HG02571 (cell line): ENCODE measurements around the gene FOXJ3.

Experiments used
- ATAC-seq: cut with Tn5 transposase; IDR thresholded peaks from one replicate; pipeline ENCODE4 v1.9.1; 2021; ENCODE audit warnings: mild to moderate bottlenecking, moderate library complexity; ENCODE audit not compliant: unreplicated experiment

The FOXJ3 gene

DNA sequence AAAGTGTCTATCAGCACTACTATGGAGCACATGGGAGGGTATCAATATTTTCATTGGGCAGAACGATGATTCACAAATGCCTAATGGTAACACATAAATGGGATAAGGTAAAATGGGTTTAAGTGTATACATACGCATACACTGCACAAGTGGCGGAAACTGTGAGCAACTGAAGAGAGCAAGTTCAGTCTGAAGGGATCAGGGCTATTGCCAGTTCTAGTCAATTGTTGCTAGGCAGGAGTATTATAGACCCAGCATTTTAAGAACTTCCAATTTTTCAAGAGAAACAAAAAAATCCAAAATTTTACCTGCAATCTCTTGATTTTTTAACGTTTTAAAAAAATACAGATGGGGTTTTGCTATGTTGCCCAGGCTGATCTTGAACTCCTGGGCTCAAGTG is 23.1 kb downstream of the FOXJ3 start:
- no peak for ATAC-seq

DNA sequence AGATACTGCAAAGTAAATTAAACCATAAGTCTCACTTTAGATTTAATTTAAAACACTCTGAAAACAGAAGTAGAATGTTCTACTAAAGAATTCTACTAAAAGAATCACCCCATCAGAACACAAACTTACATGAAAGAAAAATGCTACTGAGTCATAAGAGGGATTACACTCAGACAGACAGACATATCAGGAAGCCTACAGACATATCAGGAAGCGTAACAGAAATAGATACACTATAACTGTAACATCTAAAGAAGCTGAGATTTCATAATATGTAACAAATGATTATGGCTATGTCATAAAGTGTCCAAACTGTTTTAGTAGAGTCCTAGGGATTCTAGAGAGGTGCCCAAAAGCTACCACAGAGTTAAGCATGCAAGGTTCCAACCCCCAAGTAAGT is 23.9 kb downstream of the FOXJ3 start:
- ATAC-seq, result no peak

DNA sequence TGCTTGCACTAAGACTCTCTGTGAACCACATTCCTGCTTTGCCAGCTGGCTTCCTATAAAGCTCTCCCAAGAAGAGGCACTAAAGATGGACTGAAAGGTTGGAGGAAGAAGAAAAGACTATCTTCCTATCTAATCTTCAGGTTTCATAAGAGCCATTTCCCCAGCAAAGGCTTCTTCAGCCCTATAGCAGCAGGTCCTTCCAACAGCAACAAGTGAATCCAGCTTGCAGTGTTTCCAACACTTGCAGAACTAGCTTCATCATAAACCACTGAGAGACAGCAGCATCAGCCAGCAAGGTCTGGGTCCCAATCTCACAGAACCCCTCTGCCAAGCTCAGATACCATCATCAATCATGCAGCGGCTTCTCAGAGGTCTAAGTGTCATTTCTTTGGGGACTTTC is 28.1 kb downstream of the FOXJ3 start:
- no peak for ATAC-seq

DNA sequence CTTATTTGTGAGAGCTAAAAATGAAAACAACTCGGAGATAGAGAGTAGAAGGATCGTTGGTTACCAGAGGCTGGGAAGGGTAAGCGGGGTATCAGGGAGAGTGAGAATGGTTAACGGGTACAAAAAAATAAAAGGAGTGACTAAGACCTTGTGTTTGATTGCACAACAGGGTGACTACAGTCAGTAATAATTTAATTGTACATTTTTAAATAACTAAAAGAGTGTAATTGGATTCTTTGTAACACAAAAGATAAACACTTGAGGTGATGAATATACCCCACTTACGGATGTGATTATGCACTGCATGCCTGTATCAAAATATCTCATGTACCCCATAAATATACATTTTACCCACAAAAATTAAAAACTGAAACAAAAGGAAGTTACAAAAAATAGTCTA is 29.4 kb downstream of the FOXJ3 start:
- no peak for ATAC-seq

DNA sequence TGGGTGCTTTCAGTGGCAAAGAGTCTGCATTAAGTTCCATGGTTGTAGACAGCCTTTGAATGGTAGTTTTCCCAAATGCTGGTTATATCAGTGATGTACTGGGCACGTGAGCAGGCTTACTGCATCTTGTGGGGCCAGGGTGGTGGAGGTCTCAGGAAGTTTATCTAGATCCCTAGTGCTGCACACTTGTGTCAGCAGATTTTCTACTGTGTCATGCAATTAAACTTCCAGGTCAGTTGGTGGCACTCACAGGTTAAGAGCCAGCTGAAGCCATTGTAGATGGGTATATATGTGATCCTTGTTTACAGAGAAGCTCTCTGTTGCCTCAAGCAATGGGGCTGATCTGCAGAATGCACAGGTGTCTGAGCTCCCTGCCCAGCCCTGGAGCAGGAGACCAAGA is 33.0 kb downstream of the FOXJ3 start:
- no peak for ATAC-seq

DNA sequence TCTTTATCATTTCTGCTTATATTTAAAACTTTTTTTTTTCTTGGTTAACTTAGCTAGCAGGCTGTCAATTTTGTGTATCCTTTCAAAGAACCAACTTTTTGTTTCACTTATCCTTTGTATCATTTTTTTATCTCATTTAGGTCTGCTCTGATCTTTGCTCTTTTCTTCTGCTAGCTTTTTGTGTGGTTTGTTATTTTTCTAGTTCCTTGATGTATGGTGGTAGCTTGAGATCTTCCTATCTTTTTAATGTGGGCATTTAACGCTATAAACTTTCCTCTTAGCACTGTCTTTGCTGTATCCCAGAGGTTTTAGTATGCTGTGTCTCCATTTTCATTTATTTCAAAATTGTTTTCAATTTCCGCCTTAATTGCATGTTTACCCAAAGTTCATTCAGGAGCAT is 36.5 kb downstream of the FOXJ3 start:
- no peak for ATAC-seq

DNA sequence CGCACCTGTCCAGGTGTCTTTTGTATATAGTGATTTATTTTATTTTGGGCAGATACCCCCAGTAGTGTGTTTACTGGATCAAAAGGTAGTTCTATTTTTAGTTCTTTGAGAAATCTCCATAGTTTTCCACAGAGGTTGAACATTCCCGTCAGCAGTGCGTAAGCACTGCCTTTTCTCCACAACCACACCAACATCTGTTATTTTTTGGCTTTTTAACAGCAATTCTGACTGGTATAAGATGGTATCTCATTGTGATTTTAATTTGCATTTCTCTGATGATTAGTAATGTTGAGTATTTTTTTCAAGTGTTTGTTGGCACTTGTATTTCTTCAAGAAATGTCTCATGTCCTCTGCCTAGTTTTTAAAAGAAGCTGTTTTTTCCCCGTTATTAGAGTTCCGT is 39.2 kb downstream of the FOXJ3 start:
- no peak for ATAC-seq

DNA sequence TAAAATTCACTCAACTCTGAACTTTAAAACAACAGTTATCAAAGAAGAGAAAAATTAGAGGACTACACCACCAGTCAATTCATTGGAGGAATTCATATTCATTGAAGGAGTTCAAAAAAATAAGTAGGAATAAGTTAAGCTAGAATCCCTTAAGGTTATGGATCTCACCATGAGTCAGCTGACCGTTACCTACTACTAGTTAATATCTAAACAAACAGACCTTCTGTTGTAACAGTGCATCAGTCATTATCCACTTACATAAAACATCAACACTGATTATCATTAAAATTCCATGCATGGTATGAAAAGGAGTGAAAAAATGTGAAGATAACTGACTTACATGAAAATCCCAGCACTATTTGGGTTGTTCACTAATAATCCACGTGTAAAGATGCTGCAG is 44.9 kb downstream of the FOXJ3 start:
- no peak for ATAC-seq

DNA sequence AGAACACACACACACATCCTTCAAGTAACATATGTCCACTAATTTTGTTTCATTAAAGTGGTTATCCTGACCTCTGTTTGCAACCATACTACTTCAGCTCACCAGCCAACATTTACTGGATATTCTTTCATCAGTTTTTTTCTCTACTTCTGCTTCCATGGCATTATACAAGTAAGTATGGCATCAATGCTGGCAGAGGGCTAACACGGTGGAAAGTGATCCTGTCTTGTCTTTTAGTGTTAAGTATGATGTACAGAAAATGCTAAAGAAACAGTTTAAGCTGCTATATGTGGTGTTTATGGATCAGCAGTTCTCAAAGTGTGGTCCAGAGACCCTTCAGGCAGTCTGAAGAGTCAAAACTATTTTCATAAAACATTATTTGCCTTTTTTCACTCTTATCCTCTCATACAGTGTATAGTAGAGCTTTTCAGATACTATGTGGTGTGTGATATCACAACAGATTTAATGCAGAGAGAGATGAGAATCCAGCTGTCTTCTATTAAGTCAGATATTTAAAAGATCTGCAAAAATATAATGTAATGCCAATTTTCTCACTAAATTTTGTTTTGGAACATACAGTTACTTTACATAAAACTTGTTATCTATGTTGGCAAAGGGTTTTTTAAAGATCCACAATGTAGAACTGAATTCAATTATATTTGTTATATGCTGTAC is 46.6 kb downstream of the FOXJ3 start:
- ATAC-seq, result no peak

DNA sequence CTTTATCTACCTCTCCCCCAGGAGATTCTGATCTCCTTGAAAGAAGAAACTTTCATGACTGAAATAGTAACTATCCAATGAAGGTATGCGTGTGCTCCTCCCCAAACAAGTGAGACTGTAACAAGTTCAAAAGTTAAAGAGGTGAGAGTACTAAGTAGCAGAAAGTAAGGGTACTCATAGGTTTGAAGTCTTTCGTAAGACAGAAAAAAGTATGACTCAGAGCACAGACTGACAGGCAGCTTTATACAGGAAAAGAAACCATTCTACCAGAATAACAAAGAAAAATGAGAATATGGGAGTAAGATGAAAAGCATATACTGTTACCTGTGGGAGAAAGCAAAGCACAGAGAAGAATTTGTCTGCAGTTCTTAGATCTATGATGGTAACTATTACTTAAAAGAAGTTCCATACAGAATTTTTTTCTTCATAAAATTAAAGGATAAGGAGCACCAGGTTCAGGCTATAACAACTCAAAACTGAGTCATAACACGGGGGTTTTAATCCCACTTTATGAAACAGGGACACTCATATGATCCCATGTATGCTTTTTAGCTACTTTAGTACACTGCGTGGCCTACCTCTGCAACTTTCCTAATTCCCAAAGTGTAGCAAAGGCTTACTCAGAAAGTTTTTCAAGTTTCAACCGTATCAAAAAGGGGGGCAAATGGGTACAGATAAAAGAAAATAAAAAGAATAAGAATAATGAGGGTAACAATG is 52.0 kb downstream of the FOXJ3 start:
- ATAC-seq, result no peak

DNA sequence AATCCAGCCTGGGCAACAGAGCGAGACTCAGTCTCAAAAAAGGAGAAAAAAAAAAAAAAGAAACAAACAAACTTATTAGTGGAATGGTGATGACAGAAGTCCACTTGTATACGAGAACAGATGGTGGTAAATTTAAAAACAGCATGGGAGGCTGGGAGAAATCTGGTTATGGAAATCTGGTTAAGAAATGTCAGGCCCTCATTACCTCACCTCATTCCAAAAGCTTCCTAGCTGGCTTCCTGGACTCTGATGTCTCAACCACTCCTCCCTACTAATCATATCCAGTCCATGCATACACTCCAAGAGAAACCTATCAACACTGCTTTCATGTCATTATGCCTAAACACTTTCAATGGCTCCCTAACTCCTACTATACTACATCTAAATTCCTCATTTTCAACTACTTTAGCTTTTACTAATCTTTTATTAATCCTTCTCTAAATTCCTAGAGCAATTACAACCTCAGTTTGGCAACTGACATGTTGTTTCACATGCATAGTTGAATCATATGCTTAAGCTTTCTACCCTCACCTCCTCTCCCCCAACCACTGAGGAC is 52.9 kb downstream of the FOXJ3 start:
- ATAC-seq, result no peak

DNA sequence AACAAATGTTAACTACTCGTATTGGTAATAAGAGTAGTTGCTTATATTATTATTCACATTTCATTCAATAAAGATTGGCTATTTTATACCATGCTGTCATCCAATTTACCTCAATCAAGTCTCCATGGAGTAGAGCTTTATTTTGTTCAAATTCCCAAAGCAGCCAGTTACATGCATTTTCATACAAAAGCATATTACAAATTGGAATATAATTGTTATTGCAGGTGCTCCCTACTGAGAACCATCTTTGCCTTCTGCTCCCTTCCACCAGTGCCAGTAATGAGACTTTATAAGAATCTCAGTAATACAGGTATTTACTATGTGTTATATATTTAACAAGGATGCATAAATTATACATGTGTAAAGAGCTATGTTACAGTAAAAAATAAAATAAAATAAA is 54.2 kb downstream of the FOXJ3 start:
- ATAC-seq, result no peak

DNA sequence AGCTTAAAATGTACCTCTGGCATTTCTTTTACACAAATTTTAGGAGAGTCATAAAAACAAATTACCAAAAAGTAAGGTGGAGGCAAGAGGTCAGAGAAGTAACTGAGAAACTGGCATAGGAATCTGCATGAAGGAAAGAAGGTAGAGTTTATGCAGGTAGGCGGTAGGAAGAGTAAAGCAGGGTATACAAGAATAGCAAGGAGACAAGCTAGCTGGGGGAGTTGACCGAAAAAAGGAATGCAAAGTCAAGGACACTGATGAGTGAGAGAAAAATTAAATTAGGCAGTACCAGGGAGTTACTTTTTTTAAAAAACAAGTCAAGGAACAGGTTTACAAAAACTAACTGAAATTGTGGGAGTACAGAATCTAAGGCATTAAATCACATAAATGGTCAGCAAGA is 56.0 kb downstream of the FOXJ3 start:
- ATAC-seq, result no peak

DNA sequence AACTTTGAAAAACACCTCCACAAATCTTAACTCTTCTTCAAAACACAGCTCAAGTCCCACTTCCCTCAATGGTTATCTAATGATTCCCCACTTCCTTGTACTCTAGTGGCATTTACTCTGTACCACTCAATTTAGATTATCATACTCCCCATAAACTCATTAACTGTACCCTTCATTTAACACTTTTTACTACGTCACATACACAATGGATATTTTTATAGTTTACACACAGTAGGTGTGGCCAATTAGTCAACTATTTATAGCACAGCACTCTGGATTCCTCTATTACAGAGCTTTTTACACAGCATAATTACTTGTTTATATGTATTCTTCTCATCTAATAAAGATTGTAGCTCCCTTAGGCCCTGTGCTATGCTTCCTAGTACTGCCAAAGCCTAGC is 62.1 kb downstream of the FOXJ3 start:
- no peak for ATAC-seq

DNA sequence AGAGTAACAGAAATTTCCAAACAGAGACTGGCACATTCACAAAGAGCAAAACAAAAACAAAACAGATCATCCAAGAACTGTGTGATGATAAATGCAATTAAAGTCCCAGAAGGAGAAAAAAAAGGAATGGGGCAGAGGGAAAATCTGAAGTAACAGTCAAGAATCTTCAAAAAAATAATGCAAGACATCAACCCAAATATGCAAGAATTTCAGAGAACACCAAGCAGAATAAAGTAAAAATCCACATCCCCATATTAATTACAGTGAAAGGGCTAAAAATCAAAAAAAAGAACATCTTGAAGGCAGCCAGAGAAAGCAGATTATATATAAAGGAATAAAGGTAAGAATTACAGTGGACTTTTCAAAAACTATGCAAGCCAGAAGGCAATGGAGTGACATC is 67.1 kb downstream of the FOXJ3 start:
- ATAC-seq, result no peak

DNA sequence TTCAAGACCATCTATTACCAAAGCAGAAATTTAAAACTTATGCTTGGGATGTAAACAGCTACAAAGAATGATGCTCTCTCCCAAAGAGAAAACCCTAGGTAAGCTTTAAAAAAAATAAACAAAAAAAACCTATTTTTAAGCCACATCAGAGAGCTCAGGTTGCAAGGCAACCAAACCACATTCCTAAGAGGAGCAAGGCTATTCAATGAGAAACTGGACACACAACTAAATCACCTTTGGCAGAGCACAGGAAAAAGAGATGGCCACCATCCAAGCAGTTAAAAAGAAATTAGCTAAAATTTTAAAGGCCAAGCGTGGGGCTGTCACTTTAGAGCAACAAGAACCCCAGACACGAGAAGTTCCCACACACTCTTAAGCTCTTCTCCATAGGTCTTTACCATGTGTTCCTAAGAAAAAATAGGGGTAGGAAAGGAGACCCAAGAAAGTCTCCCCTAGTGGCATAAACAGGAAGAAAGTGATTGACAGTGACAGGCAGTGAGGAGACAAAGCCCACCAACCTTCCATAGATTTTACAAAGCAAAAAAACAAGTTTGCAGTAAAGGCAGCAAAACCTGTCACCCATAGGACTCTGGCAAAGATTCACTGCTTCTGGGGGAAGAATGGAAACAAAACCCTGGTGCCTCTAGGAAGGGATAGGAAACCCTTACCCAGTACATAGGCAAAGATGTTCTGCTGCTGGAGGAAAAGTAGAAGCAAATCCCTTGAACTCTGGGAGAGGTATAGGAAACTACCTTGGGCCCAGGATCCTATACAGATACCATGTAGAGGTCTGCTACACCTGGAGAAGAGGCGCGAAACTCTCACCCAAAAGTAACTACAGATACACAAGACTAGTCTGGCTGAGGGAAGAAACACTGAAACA is 68.5 kb downstream of the FOXJ3 start:
- no peak for ATAC-seq

DNA sequence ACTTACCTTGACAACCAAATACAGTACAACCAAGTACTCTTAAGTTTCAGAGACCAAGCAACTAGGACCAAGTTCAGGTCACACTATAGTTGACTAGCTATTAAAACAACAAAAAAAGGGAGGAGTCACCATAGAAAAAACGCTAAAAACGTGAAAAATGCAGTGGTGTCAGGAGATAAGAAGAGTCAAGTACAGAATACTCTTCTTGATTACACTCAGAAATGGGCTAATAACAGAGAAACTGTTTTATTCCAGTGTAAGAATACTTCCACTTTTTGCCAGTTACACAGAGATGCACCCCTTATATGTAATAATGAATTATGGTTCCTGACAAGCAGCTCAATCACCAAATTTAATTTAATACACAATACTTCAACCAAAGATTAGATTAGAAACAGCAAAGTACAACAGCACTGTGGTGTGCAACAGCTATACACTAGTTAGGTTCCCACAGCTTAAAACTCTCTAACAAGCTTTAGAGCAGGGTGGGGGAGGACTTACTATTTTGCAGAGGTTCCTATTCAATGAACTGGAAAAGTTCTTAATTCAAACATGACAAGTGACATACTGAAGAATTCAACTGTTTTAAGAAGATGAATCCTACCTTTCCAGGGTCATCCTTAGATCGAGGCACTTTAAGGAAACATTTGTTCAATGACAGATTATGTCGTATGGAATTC is 70.4 kb downstream of the FOXJ3 start:
- ATAC-seq, result no peak

DNA sequence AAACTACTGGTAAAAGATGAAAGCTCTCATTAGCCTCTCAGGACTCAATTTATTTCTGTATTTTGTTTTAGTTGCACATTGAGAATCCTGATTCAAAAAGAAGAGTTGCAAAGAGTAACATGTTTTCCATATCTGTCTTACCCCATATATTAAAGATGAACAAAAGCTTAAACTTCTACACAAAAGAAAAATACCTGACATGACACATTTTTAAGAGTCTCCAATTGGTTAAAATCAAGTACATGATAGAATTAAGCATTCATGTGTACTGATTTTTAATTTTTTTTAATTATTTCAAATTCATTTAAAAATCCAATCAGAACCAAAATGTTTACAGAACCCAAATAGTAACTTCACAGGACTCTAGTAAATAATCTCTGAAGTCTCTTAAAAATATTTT is 72.0 kb downstream of the FOXJ3 start:
- ATAC-seq, result no peak

DNA sequence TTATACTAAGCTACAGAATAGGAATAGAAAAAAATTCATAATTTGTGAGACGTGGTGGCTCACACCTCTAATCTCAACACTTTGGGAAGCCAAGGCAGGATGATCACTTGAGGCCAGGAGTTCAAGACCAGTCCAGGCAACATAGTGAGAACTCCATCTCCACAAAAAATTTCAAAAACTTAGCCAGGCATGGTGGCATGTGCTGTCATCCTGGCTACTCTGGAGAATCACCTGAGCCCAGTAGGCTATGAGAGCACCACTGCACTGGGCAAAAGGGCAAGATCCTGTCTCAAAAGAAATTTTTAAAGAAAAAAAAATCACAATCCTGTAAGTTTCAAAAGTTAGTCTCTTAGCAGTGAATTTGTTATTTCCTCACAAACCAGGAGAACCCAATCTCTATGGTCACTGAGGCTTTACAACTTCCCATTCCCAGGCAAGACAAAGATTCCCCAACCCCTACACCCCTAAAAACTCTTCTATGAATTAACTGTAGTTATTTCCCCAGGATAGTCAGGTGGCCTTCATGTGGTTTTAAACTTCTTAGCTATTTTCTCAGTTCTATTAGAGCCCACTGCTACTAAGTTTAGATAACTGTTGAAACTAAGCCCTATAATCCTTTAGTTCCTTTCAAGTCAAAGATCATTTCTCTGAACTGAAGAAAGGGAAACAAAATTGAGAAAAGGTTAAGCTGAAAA is 74.5 kb downstream of the FOXJ3 start:
- ATAC-seq, result no peak

DNA sequence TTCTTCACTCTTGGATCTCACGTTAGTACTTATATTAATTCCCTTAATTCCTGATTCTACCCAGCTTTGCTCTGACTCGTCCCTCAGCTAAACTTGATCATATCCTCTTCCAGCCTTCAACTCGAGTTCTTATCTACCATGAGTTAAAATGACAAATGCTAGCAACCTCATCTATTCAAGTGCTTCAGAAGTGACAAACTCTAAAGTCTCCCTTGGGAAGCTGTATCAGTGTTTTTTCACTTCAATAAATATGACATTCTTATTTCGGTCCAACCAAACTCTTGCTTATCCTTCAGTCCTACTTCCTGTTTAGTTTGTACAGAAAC is 75.3 kb downstream of the FOXJ3 start:
- ATAC-seq, result no peak
